Ecto neural progenitor cell (in vitro differentiated cells): ENCODE results near the gene OR52B6.
"Not testable (repeated sequence)": the region's sequence is repeated elsewhere in the genome, so short reads cannot be mapped to it uniquely, and the experiment has no call there.

Experiments used
- DNase-seq: peaks from one replicate; pipeline ENCODE4 v3.0.0-alpha.2; 2018; ENCODE audit warnings: low spot score

The OR52B6 gene

DNA sequence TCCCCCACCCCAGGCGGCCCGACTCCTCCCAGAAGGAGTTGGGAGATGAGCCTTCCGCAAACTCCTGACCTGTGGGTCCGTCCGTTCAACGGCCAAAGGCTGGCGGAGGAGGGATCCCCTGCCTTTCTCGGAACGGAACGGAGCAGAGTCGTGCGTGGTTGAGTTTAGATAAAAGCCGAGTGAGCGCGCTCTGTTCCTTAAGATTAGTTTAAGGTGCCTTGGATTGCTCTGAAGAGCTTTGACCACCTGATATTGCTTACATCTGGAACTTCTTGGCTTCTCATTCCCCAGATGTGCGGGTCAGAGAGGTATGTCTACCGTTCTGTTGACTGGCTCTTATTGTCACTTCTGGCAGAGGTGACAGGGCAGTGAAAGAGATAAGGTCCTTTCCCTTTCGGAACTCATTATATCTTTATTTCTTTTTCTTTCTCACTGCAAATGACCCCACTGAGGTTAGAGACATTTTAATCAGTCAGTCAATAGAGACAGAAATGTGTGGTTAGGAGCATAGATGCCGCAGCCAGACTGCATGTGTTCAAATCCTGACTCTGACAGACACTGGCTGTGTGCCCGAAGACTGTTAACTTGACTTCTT, 16.0 kb downstream of the OR52B6 start, which contains the start of gene TRIM6:
TSS of gene TRIM6 (plus strand) at position 31 of the 595 bp plus-strand sequence. CDS start at position 292, 261 bp downstream.
- peak; percentile 73 for DNase-seq

GRCh38 chr11:5597953-5598352, 17.3 kb downstream of the OR52B6 start:
- DNase-seq, result no peak

DNA sequence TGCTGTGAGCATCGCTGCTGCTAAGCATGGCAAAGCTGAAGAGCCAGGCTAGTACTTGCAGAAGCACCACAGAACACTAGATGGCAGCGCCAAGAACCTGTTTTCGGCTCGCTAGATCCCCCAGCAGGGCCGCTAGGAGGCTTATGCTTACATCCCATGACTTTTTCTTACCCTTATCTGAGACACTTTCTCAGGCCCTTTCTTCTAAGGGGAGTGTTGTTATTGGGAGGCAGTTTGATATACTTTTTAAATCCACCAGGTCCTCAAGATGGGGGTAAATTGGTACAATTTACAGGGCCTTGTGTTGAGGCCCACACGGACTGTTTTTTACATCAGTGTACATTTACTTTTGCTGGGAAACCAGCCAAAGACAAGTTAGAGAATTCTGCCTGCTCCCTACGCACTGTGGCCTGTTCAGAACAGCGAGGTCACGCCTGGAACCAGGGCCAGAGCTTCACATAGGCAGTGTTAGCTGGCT, 19.7 kb downstream of the OR52B6 start:
- DNase-seq, result peak; percentile 77

GRCh38 chr11:5602791-5603190, 22.1 kb downstream of the OR52B6 start:
- DNase-seq, result not testable (repeated sequence)

DNA sequence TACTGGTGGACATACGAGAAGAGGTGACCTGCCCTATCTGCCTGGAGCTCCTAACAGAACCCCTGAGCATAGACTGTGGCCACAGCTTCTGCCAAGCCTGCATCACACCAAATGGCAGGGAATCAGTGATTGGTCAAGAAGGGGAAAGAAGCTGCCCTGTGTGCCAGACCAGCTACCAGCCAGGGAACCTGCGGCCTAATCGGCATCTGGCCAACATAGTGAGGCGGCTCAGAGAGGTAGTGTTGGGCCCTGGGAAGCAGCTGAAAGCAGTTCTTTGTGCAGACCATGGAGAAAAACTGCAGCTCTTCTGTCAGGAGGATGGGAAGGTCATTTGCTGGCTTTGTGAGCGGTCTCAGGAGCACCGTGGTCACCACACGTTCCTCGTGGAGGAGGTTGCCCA, 22.6 kb downstream of the OR52B6 start:
- DNase-seq, result no peak

DNA sequence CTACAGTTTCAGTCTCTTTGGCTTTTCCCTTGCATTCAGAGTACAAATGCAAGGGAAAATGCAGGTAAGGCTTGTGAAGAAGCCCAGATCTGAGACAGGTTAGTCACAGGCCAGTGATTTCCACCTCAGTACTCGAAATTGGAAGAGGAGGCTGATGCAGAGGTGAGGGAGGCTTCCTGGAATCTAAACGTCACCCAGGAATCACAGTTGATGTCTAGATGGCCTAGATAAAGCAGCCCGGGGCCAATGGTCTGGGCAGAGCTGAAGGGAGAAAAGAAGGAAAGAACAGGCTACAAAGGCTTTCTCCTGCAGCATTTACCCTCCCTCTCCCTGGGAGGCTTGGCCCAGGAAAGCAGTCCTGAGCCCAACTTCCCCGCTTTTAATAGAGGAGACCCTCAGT, 24.2 kb downstream of the OR52B6 start:
- DNase-seq, result no peak

GRCh38 chr11:5605849-5606248, 25.2 kb downstream of the OR52B6 start:
- DNase-seq, result no peak

- DNase-seq, result no peak
Measured at GRCh38 chr11:5608808-5609207, 28.1 kb downstream of the OR52B6 start.

DNA sequence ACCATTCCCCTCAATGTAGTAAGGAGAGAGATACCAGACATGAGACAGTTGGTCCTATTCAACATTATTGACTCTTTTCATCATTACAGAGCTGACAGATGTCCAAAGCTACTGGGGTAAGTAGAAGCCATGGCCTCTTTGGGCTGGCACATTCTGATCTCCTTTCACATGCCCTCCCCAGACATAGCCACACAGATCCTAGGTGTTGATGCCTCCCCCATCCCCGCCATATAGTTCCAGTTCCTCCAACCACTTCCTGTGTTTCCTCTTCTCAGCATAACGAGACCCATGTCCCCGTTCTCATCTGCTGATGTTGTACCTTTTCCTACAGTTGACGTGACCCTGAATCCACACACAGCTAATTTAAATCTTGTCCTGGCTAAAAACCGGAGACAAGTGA, 29.8 kb downstream of the OR52B6 start:
- DNase-seq, result no peak

DNA sequence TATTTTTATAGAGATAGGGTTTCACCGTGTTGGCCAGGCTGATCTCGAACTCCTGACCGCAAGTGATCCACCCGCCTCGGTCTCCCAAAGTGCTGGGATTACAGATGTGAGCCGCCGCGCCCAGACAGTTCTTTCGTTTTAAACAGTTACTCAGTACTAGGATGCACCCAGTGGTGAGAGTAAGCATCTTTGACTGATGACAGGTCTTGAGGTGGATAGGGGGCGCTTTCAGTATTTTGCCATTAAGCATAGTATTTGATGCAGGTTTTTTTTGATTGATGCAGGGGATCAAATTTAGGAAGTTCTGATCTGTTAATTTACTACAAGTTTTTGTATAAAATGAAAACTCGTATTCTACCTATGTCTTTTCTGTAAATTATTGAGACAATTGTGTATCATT, 30.9 kb downstream of the OR52B6 start:
- DNase-seq, result no peak

- DNase-seq, result no peak
Measured at GRCh38 chr11:5618807-5619206, 38.1 kb downstream of the OR52B6 start.

DNA sequence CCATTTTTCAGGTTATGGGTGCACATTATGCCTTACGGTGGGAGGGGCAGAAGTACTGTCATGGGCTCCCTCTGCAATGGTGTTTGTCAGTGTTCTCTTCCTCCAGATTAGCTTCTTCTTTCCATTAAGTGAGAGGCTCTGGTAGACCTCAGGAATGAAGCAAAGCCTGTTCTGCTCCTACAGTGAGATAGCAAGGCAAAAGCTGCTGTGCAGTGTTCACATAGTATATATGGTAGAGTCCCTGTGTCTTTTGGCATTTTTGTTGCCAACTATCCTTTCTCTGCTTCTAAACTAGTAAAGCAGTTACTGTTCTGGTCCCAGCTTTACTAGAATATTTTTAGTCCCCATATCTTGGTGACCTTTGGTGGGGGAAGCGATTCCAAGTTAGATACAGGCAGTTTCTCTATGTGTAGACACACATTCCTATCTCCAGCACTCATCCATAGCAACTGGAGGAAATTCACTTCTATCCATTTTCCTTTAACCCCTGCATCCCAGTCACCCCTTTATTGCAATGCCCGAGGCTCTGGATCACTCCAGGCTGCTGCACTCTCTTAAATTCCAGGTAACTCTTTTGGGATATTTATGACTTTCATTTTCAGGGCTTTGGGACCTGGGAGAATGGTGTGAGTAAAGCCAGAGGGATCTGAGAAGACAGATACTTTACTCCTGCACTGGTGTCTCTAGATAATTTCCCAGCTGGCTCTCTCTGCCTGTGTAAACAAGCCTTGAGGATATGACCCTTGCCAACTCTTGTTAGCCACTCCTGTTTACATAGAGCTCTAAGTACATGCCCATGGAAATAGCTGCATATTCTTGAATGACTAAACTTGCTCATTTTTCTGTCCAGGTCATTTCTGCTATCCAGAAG, 40.2 kb downstream of the OR52B6 start:
- DNase-seq, result no peak

- no peak for DNase-seq
Measured at GRCh38 chr11:5621580-5621979, 40.9 kb downstream of the OR52B6 start.

GRCh38 chr11:5622802-5623201, 42.1 kb downstream of the OR52B6 start:
- no peak for DNase-seq

DNA sequence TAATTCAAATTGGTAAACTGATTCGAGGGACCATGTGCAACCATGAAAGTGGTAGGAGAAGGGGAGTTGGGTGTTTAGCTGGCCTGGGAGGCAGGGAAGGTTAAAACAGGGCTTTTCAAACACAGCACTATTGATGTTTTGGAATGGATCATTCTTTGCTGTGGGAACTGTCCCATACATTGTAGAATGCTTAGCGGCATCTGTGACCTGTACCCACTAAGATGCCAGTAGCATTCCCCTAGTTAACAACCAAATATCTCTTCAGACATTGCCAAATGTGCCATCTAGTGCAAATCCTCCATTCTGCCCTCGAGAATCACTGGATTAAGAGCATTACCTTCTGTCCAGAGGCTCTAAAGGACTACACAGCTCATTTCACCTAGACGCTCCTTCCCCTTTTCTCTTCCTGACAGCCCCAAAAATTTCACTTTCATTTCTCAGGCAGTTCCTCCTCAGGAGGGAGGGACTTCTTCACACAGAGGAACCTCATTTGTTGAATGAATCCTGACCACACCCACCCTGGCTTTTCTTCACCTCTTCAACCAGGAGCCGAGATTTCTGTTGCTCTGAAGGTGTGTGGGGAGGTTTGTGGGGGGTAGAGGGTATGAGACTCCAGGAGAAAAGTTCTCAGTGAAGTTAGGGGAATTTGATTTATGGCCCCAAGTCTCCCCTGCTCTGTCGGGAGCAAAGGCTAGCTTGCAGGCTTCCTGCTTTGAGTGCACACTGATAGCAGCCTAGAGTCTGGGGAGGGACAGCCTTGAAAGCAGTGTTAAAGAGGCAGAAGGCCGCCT, 44.0 kb downstream of the OR52B6 start, which contains the start of gene TRIM34:
TSS of gene TRIM34 (plus strand) at position 513 of the 791 bp plus-strand sequence. CDS start 7,331 bp downstream, outside the sequence.
- no peak for DNase-seq

- no peak for DNase-seq
Measured at GRCh38 chr11:5625281-5625680, 44.6 kb downstream of the OR52B6 start.

DNA sequence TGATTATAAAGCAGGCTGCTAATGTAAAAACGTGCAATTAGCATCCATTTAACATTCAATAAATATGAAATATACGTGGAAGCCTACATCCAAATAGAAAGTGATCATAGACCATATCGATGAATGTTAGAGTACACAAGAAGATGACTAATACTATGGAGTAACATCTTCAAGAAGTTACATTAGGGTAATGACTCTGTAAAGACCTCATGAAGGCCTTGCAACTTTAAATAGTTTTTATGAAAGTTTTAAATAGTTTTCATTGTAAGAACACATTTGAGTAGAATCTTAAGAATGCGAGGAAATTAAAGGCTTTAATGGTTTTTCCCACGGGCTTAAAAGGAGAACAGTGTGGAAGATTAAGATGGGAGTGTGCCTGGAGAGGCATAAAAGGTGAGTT, 45.5 kb downstream of the OR52B6 start:
- no peak for DNase-seq

DNA sequence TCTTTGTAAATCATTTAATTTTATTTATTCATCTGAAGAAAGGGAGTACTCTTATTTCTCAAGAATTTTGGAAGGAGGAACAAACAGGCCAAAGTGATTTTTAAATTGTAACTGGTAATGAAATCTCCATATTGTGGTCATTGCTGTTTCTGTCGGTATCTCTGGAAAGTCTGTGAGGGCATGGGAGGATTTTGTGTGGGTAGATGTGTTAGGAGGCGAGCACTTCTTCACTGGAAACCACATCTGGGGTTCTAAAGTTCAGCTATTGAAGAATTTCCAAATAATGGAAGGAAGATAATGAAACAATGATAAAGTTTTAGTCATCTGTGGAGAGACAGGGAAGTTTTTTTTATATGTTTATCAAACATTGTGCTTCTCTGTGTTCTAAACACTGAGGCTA, 50.7 kb downstream of the OR52B6 start:
- no peak for DNase-seq
